H1 (cell line): ENCODE data around the gene BAZ1B. TPM values are rescaled to one million over a fixed set of nuclear protein-coding genes. Genes with fewer than 3 reads are reported as not detected.
A peak's percentile ranks its signal among the peaks of the same experiment; 100 is the strongest.

Source experiments
- ATF2 ChIP-seq: IDR thresholded peaks from 2 replicates; pipeline ENCODE4 v1.6.1; 2012; ENCODE audit warnings: low read length, inconsistent platforms
- BACH1 ChIP-seq: IDR thresholded peaks from 2 replicates; pipeline ENCODE4 v1.6.1; 2012; ENCODE audit warnings: low read length, improper control_type of control experiment
- BCL11A ChIP-seq, 2 experiments: IDR thresholded peaks; one replicate each; pipeline ENCODE4 v1.6.1; 2011; ENCODE audit warnings: low read depth in 2 of 2, low read length in 2 of 2, mild to moderate bottlenecking in 2 of 2
- CBX8 ChIP-seq: fragments of 300-800, 300-1000 bp; sonication (generic); IDR thresholded peaks from 2 replicates; pipeline ENCODE4 v1.7.1; 2016; ENCODE audit warnings: low read depth, low read length, borderline replicate concordance
- GABPA ChIP-seq: IDR thresholded peaks from 2 replicates; pipeline ENCODE4 v1.6.1; 2011; ENCODE audit warnings: mild to moderate bottlenecking, low read length, moderate library complexity, borderline replicate concordance; ENCODE audit not compliant: insufficient read depth
- GTF2F1 ChIP-seq: IDR thresholded peaks from 2 replicates; pipeline ENCODE4 v1.6.1; 2012; ENCODE audit warnings: low read depth, low read length, improper control_type of control experiment, borderline replicate concordance
- KDM1A ChIP-seq: fragments of 200-600, 300-600 bp; sonication (generic); IDR thresholded peaks from 2 replicates; pipeline ENCODE4 v1.7.1; 2016; ENCODE audit warnings: mild to moderate bottlenecking, low read length, borderline replicate concordance
- KDM5A ChIP-seq: fragments of 200-600 bp; IDR thresholded peaks from 2 replicates; pipeline ENCODE4 v1.7.1; 2012; ENCODE audit warnings: mild to moderate bottlenecking, low read length, inconsistent platforms, mixed read lengths
- NANOG ChIP-seq: IDR thresholded peaks from 2 replicates; pipeline ENCODE4 v1.6.1; 2011; ENCODE audit warnings: low read length, low read depth, mild to moderate bottlenecking, inconsistent platforms; ENCODE audit not compliant: insufficient read depth, poor library complexity, severe bottlenecking
- PHF8 ChIP-seq: fragments of 200-600 bp; sonication (generic); conservative IDR thresholded peaks from 2 replicates; pipeline ENCODE4 v1.7.1; 2012; ENCODE audit warnings: low read depth, mild to moderate bottlenecking, inconsistent platforms, low read length, moderate library complexity
- POLR2A ChIP-seq, 2 experiments: IDR thresholded peaks; 1 replicate in 1 of 2; 2 replicates in 1 of 2; pipeline ENCODE4 v1.6.1; 2011; ENCODE audit warnings: low read depth in 2 of 2, low read length in 2 of 2, mild to moderate bottlenecking in 2 of 2; ENCODE audit errors: control extremely low read depth in 1 of 2
- POLR2AphosphoS5 ChIP-seq: IDR thresholded peaks from 2 replicates; pipeline ENCODE4 v1.6.1; 2011; ENCODE audit warnings: low read depth, low read length
- POU5F1 ChIP-seq: IDR thresholded peaks from 2 replicates; pipeline ENCODE4 v1.6.1; 2011; ENCODE audit warnings: low read depth, mild to moderate bottlenecking, low read length, moderate library complexity
- SAP30 ChIP-seq: fragments of 300-600 bp; sonication (generic); IDR thresholded peaks from 2 replicates; pipeline ENCODE4 v1.7.1; 2012; ENCODE audit warnings: low read length, moderate library complexity, mild to moderate bottlenecking, inconsistent platforms; ENCODE audit not compliant: insufficient read depth, insufficient replicate concordance
- SIN3A ChIP-seq, 2 experiments: IDR thresholded peaks in 1 of 2; conservative IDR thresholded peaks in 1 of 2; 2 replicates each; pipeline ENCODE4 v1.6.1; 2011 to 2012; ENCODE audit warnings: low read length in 2 of 2, improper control_type of control experiment in 1 of 2, low read depth in 1 of 2, mild to moderate bottlenecking in 1 of 2
- SIX5 ChIP-seq: IDR thresholded peaks from 2 replicates; pipeline ENCODE4 v1.6.1; 2011; ENCODE audit warnings: mild to moderate bottlenecking, low read depth, low read length
- SRF ChIP-seq: IDR thresholded peaks from 2 replicates; pipeline ENCODE4 v1.6.1; 2011; ENCODE audit warnings: mild to moderate bottlenecking, low read depth, low read length, moderate library complexity
- TAF1 ChIP-seq: IDR thresholded peaks from 2 replicates; pipeline ENCODE4 v1.6.1; 2011; ENCODE audit warnings: mild to moderate bottlenecking, low read depth, low read length
- TAF7 ChIP-seq: optimal IDR thresholded peaks from 2 replicates; pipeline ENCODE3; 2011; ENCODE audit warnings: low read depth, mild to moderate bottlenecking, inconsistent platforms, low read length, moderate library complexity, borderline replicate concordance
- TBP ChIP-seq: IDR thresholded peaks from 2 replicates; pipeline ENCODE4 v1.6.1; 2011; ENCODE audit warnings: low read depth, low read length, improper control_type of control experiment
- TEAD4 ChIP-seq: IDR thresholded peaks from 2 replicates; pipeline ENCODE4 v1.6.1; 2012; ENCODE audit warnings: low read depth, low read length, inconsistent platforms, mixed read lengths
- YY1 ChIP-seq: IDR thresholded peaks from 2 replicates; pipeline ENCODE4 v1.6.1; 2011; ENCODE audit warnings: low read depth, mild to moderate bottlenecking, low read length
- ZNF274 ChIP-seq: IDR thresholded peaks from 2 replicates; pipeline ENCODE4 v1.7.0; 2012; ENCODE audit warnings: low read length, borderline replicate concordance; ENCODE audit errors: extremely low read depth
- polyA plus RNA-seq, 7 experiments: library from polyadenylated mRNA; depleted of rRNA in 3 of 7; stranded (reverse) in 5 of 7; unstranded in 2 of 7; fragments of >200 nt in 5 of 7; fragments of 200-250 nt in 2 of 7; gene quantifications; 1 replicate in 5 of 7; 2 replicates in 1 of 7; 4 replicates in 1 of 7; pipeline versions ENCODE4 v1.2.1 to v1.2.3, GENCODE V29; 2011 to 2013; ENCODE audit warnings: missing spikeins in 2 of 7, mixed read lengths in 2 of 7
- total RNA-seq: library from RNA; stranded (reverse); fragmentation: NEBNext Ultra II Directional; extraction: Animal tissue kit (Norgen Biotek cat#: 25700); gene quantifications from 2 replicates; pipeline ENCODE4 v1.2.1, GENCODE V29; 2021

BAZ1B gene
- total and polyA plus RNA-seq, 2 of the 8 experiments (the other 6 are each of a cell fraction or from before 2014, with no cell fraction given) = 21.0 to 86.8 TPM

- no peak for TF ChIP-seq ATF2
- TF ChIP-seq BCL11A (IDR thresholded peaks at IDR 0.05; ENCODE audit: low read depth in 2 of 2, low read length in 2 of 2) = no peak
- TF ChIP-seq BACH1 = no peak
- no peak for TF ChIP-seq KDM5A
- TF ChIP-seq ZNF274 = no peak
- TF ChIP-seq SAP30 = no peak
- no peak for TF ChIP-seq SIN3A (conservative IDR thresholded peaks at IDR 0.05 in 1 of 2, IDR thresholded peaks at IDR 0.05 in 1 of 2; ENCODE audit: low read depth in 1 of 2, low read length in 2 of 2)
- peak; percentile 82 to 84 for TF ChIP-seq POLR2A (IDR thresholded peaks at IDR 0.05; ENCODE audit: control extremely low read depth in 1 of 2, low read depth in 2 of 2, low read length in 2 of 2)
- no peak for TF ChIP-seq POU5F1
- peak; percentile 87; the same call in 1 of the 2 replicates for TF ChIP-seq KDM1A
- no peak for TF ChIP-seq NANOG
- TF ChIP-seq PHF8 = peak; percentile 98
- no peak for TF ChIP-seq GTF2F1
- no peak for TF ChIP-seq SRF
- no peak for TF ChIP-seq SIX5
- TF ChIP-seq CBX8 = no peak
- TF ChIP-seq GABPA = 0 out of 2 replicates have a peak, but pooled peaks have one; percentile 49
- TF ChIP-seq YY1 = peak; percentile 69; the same call in 1 of the 2 replicates
- no peak for TF ChIP-seq TBP
- TF ChIP-seq TAF7 = peak; percentile 39
- peak; percentile 62 for TF ChIP-seq TAF1
- TF ChIP-seq POLR2AphosphoS5 = peak; percentile 93
- peak; percentile 86 for TF ChIP-seq TEAD4
Measured at GRCh38 chr7:73557397-73558257, 35.5 kb upstream of the BAZ1B start, which contains the start of gene BCL7B (continued).
